ENCODE measurements around the gene PCNA.

The PCNA gene

DNA sequence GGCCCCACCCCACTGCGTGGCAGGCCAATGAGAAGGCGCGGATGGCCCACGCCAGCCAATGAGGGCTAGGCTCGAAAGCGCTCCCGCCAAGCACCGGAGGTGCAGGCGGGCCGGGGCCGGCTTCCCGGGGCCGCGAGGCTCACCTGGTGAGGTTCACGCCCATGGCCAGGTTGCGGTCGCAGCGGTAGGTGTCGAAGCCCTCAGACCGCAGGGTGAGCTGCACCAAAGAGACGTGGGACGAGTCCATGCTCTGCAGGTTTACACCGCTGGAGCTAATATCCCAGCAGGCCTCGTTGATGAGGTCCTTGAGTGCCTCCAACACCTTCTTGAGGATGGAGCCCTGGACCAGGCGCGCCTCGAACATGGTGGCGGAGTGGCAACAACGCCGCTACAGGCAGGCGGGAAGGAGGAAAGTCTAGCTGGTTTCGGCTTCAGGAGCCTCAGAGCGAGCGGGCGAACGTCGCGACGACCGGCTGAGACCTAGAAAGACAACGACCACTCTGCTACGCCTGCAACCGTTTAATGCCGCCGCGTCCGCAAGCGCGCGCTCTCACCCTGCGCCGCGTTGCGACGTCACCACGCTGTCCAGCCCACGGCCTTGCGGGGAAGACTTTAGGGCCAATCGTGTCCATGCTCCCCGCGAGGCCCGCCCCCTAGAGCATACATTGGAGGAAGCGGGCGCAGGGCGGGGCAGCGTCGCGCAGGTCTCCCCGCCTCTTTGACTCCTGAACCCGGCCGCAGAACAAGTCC lies at the start of gene PCNA:
TSS of gene PCNA (minus strand) at position 524 of the 750 bp plus-strand sequence. CDS start at position 364, 160 bp downstream.
- DNase-seq, result peak; percentile 94

DNA sequence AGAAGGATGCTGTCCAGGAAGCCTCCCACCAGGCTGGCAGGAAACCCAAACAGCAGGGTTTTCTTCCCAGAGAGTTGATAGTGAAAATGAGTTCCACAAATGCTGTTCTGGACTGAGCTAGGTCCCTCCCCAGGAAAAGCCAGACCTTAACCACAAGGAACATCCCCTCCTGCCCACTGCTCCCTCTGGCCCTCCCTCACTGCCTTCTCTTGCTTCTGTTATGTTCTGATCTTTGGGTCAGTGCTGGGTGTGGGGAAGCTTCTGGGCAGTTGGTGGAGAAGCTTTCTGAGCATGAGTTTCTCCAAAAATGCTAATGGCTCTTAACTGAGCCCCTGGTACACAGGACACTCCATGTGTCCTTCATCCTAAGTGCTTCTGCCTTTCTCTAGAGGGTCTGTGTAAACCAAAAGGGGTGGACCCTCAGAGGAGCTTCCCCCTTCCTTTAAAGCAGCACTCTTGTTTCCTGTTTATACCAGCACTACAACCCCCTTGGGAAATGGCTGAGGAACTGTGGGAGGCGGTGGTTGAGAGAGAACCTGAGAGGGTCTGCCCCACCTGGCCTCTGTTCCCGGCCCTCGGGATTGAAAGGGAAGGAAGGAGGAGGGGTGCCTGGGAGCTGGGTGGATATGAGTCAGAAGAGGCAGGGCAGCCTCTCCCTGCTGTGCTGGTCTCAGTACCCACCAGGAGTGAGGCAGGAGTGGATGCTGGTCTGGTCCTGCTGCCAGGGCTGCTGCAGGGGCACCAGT lies 49.1 kb upstream of the PCNA start:
- no peak for DNase-seq

DNA sequence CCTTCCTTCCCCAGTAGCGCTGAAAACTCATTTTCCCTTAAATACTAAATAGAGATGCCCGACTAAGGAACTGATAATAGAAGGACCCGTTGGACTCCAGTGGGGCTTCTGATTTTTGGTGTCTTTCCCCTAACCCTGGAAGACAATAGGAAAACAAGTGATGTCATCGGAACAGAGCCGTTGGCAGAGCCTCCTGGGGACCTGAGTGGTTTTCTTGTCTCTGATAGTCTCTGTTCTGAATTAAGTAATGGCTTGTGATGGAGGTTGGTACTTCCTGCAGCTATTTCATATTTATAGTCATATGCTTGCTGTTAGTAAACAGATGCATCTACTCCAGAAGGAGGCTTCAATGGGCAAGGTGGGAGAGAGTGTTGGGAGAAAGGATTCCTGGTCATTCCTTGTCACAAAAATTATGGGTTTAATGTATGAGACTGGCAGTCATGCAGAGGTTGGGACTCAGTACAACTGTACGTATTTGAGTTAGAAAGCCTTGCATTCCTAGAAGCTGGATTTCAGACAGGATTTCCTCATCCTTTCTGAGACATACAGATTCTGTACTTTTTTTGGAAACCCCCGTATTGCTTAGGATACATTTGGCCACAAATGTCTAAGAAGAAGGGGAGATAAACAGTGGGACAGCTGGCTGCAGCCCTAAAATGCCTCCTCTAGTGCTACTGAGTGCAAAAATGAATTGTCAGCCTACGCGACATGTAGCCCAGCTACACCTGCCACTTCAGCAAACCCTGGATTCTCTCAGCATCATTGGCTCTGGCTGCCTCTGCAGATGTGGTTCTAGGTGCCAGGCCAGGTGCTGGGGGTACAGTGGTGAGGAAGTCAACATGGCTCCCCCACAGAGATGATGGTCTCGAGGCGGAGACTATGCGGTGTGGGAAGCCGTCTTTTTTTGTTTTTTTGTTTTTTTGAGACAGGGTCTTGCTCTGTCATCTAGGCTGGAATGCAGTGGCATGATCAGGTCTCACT lies 45.2 kb upstream of the PCNA start:
- no peak for DNase-seq

DNA sequence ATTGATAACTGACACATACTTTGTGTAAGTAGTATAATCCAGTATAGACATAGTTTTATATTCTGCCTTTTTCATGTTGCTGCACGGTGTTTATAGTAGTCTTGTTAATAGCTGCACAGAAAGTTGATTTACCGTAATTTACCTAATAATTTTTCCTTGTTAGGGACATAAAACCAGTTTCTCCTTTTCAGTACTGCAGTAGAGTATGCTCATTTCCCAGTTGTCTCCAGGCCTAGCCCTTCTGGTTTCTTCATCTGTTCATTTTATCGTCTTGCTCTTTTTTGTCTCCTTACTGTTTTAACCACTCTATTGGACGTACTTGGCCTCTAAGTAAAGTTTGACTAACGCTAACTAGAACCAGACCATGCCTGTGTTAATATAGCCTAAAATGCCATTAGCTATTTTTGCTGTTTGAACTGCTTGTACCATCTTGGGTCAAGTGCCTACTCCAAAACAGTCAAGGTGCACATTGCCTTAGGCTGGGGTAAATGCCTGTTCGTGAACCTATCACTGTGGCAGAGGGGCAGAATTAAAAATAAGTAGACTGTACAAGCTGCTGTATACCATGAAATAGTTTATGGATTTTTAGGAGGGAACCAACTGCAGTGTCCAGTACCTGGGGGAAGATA lies 41.9 kb upstream of the PCNA start:
- no peak for DNase-seq

DNA sequence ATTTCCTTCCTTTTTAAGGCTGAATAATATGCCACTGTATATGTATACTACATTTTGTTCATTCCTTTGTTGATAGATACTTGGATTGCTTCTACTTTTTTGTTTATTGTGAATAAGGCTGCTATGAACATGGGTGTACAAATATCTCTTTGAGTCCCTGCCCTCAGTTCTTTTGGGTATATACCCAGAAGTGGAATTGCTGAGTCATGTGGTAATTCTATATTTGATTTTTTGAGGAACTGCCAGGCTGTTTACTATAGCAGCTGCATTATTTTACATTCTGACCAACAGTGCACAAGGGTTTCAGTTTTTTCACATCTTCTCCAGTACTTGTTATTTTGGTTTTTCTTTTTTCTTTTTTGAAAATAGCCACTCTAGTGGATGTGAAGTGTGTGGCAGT lies 41.1 kb upstream of the PCNA start:
- DNase-seq, result no peak

DNA sequence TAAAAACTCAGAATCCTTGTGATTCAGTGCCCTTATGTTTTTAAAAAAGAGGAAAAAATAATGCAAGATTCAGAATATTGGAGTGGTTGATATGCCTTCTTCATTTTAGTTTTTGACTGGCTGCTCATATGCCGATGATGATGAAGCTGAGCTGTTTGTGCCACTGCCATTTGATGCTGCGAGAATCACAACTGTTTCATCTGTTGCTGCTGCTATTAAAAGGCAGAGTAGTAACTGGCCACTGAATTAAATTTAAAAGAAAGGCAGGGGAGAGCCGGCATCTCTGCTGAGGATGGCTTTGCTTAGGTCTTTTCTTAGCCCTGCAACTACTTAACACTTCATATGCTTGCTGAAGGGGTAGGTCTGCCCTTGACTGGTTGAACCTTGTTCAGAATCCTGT lies 40.2 kb upstream of the PCNA start:
- no peak for DNase-seq

DNA sequence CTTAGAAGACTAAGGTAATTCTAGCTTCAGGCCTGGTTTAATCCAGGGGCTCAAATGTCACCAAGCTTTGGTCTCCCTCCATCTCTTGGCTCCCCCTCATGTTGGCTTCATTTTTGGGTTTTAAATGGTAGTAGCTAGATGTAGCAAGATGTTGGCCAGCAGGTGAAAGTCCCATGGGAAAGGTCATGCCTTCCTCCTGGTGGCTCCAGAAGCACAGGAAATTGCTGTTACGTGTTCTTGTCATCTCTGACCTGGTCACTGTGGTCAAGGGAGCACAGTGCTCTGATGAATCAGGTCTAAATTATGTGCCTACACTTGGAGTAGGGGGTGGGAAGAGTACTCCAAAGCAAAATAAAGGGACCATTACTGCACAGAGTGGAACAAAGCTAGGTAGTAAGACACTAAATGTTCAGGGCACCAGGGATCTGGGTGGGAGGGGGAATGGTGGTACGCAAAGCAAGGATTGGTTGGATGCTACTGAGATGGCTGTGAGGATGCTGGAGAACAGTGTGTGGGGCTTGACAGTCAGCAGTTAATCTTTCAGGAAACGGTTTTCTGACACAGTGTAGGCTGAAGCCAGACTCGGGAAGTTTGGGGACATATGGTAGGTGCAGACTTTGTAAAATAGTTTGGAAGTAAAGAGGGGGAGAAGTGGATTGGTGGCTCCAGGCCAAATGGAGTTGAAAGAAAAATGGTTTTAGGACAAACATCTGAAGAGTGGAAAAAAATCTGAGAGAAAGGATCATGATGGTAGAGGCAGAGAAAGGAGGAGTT lies 37.1 kb upstream of the PCNA start:
- DNase-seq, result no peak

DNA sequence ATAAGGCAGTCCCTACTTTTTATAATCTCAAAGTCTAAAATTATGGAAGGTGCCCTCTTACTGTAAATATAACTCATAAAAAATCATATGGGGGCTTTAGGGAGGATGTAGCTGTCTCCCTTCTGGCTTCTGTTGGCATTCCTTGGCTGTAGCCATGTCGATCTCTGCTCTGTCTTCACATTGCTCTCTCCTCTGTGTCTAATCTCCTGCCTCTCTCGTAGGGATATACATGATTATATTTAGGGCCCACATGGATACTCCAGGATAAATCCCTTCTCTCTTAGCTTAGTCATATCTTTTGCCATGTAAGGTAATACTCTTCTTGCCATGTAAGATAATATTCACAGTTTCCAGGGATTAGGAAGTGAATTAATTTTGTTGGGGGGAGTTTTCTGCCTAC lies 35.6 kb upstream of the PCNA start:
- no peak for DNase-seq

DNA sequence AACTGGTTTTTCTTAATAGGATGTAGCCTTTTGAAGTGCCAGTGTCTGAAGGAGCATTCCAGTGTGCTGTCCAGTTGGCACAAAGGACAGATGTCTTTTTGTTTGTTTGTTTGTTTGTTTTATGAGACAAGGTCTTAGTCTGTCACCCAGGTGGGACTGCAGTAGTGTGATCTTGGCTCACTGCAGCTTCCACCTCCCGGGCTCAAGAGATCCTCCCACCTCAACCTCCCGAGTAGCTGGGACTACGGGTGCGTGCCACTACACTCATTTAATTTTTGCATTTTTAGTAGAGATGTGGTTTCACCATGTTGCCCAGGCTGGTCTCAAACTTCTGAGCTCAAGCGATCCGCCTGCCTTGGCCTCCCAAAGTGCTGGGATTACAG lies 34.8 kb upstream of the PCNA start:
- DNase-seq, result no peak

DNA sequence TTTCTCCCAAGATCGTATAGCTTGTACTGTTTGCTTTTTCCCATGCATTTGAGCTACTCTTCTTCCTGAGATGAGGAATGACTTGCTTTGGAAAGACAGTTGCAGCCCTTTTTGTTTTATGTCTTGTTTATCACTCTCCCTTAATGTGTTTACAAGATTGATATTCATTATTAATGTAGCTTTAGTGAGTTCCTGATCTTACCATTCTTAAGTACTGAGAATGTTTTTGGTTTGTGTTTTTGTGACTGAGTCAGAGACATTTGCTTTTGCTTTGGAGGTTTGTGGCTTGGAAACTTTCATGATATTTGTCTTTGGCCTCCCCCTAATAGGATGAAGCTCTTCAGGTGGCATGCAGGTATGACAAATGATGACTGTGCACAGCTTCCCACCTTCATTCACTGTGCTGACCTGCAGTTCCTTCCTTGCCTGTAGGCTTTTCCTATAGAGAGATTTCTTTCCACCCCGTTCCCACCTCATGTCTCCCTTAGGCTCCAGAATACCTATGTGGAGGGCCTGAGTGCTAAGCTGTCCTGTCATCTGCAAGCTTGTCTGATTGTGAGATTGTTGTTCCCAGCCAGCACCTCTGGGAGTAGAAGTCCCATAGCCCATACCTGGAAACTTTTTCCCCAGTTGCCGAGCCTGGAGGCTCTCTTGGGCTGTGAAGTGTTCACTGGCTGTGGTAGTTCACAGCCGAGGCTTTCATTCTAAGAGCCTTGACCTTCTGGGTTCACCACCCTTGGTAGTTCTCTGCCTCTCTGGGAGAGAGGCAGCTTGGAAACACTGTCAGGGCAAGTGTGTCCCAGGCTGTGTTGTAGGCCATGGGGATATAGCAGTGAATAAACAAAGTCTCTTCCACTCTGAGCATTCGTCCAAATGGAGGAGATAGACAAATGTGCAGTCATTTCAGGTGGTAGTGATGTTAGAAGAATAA lies 34.1 kb upstream of the PCNA start:
- DNase-seq, result no peak

DNA sequence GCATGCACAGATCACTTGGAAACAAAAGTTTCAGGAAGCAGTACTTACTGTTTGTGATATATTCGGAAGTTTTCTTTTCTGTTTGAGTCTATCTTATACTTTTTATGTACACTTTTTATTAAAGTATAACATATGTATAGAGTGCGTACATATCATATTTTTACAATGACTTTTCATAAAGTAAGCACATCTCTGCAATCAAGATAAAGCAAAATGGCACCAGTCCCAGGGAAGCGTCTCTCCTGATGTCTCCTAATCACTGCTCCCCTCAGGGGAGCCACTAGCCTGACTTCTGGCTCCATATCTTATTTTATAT lies 33.4 kb upstream of the PCNA start:
- DNase-seq, result no peak

DNA sequence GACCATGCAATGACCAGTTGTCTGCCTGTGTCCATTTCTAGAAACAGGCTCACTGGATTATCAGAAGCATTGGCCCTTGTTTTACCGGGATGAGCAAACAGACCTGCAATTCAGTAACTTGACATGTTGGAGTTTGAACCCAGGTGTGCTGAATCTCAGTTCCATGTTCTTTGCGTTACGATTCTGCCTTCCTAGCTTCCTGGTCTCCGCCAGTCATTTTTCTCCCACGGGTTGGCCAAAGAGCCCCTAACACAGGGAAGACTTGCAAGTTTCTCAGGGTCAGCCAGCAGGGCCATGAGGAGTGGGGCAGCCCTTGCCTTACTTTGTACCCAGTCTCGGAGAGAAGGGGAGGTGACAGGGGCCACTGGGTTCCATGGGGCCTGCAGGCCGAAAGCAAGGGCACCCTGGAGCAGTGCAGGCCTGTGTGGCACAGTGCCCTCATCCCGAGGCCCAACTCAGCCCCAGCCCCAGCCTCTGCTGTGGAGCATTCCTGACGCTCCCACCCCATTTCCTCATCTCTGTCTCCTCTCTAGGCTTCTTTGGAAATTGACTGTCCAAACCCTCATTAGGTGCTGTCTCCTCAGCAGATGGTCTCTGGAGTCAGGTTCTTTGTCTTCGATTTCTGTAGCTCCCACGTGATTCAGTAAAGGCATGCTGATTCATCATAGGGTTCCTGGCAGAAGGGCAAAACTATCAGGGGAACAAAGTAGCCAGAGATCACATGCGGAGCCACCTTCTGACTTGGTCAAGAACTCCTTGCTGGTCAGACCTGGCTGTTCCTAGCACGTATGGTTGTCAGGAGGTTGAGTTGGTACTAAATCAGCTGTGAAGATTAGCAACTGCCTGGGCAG lies 30.7 kb upstream of the PCNA start:
- no peak for DNase-seq

DNA sequence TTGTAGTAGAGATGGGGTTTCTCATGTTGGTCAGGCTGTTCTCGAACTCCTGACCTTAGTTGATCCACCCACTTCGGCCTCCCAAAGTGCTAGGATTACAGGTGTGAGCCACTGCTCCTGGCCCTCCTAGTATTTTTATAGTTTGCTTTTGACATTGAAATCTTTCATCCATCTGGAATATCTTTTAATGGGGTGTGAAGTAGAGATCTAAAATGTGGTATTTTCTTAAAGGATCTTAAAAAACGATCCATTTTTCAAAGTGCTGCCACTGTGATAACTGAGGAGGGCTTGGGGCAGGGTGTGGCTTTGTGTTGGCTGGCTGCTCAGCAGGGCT lies 30.1 kb upstream of the PCNA start:
- DNase-seq, result no peak

DNA sequence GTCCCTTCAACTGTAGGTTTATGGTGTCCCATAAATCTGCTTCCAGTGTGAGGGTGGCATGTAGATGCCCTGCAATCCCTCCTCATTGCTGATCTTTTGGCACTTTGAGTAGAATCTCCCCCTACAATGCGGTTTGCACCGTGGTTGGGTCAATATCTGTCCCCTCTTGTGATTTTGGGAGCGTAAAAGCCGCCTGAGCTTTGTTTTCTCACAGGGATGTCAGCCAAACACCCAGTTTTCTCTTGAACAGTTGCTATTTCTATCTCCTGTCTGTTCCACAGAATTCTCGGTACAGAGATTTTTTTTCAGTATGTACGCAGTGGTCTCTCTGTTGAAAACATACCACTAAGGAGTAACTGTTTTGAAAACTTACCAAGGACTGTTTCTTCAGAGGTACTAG lies 28.8 kb upstream of the PCNA start:
- no peak for DNase-seq

DNA sequence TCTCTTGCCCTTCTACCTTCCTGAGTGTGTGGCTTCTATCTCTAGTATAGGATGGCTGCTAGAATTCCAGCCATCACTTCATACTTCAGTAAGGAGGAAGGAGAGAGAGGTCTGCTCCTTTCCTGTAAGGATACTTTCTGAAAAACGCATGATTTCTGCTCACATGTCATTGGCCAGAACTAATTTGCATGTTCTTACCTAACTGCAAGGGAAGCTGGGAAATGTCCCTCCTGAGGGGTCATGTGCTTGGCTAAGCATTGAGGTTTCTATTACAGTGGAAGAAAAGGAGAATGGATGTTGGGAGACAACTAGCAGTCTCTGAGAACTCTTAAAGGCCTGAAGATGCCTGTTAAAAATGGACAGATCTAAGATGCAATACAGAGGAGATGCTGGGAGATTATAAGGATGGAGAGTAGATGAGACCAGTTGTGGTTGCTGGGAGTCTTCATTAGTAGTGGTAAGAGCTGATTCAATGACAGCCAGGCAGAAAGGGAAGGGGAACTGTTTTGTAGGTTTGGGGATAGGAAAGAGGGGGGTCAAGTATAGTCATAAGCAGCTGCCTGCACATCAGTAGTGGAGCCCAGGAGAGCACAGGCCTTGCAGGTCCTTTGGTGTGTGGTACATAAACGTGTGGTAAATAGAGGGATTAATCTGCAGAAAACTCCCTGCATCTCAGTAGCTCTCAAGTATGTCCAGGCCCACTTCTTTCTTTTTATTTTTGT lies 27.3 kb upstream of the PCNA start:
- no peak for DNase-seq

DNA sequence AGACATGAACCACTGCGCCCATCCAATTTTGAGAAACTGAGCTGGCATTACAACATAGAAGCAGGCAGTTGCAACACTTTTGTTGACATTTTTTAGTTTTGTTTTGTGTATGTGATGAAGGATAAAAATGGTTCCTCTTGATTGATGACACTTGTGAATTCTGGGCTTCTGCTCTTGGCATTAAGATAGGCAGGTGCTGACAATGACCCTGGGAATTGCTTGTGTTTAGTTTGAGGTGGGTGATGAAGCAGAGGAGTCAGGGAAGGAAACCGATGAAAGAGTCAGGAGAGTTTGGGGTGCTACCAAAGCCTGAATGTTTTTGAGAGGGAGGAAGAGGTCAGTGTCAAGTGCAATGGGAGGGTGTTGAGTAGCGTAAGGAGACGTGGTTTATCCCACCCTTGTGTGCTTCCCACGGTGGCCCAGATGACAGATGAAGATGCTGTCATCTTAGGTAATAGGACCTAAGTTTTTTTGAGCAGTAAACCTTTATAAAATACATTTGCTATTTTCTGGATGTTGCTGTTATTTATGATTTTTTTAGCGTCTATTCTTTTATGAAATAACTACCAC lies 26.4 kb upstream of the PCNA start:
- no peak for DNase-seq

DNA sequence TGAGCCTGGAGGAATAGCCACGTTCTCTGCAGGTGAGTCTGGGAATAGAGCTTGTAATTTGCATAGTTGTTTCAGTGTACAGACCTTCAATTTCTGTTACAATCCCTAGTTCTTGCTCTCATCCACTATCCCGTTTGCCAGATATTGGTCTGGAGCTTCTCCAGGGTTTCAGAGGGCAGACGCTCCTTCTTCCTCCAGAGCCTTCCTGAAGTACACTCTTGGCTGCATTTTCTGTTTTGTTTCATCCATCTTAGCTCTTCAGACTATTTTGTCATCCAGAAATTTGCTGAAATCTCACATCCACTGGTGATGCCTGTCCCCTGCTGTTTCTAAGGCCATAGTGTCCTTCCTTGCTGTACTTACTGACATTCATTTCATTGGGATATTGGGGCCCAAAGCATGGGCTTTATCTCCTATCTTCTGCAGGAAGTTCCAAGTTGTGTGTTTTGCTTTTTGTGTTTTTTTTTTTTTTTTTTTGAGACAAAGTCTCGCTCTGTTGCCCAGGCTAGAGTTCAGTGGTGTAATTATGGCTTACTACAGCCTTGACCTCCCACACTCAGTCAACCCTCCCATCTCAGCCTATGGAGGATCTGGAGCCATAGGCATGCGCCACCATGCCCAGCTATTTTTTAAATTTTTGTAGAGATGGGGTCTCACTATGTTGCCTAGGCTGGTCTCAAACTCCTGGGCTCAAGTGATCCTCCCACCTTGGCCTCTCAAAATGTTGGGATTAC lies 25.8 kb upstream of the PCNA start:
- no peak for DNase-seq

DNA sequence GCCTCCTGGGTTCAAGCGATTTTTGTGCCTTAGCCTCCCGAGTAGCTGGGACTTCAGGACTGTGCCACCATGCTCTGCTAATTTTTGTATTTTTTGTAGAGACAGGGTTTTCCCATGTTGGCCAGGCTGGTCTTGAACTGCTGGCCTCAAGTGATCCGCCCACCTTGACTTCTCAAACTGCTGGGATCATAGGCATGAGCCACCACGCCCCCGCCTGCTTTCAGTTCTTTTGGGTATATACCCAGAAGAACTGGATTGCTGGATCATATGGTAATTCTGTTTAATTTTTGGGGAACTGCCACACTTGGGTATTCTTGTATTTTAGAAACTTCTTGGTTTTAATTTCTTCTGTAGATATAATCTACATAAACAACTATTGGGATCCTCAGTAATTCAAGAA lies 24.1 kb upstream of the PCNA start:
- no peak for DNase-seq

DNA sequence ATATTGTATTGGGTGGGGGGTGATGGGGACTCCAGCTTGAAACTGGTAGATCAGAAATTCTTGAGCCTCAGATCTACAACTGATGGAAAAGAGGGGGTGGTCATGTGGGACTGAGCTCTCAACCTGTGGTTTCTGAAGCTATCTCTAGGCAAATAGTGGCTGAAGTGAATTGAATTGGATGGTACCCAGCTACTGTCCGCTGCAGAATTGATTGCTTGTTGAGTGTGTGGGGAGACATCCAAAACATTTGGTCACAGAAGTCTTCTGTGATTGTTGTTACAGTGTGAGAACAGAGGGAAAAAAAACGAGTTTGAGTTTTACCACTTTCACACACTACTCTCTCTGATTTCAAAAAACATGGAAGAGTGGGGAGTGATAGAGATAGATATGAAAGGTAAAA lies 21.9 kb upstream of the PCNA start:
- no peak for DNase-seq
